Inferior parietal cortex (tissue), 1 donor: ENCODE data around the gene FHIT.
"Not testable (repeated sequence)": the region's sequence is repeated elsewhere in the genome, so short reads cannot be mapped to it uniquely, and the experiment has no call there.

Source experiments
- DNase-seq: peaks from one replicate; pipeline ENCODE4 v3.0.0-alpha.2; 2016; ENCODE audit errors: extremely low spot score

The FHIT gene

DNA sequence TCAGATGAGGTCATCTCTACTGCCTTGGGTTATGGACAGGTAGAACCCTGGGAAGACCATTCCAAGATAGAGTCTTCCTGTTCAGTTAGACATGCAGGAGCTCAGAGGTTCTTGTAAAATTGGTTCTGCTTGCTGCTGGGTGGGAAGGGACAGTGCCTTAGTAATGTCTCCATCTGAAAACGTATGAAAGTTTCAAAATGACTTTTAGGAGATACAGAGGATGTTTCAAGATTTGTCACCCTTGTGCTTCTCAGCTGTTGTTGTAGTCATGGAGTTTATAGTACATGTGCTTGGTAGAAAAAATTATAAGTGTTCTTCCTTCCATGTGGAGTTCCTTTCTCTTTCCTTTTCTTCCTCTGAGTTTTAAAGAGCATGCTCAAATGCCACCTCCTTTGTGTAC, 1316.2 kb downstream of the FHIT start:
- no peak for DNase-seq

DNA sequence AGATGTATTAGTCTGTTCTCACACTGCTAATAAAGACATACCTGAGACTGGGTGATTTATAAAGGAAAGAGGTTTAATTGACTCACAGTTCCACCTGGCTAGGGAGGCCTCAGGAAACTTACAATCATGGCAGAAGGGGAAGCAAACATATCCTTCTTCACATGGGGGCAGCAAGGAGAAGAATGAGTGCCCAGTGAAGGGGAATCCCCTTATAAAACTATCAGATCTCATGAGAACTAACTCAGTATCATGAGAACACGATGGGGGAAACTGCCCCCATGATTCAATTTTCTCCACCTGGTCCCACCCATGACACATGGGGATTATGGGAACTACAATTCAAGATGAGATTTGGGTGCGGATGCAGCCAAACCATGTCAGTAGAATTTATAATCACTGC, 1316.7 kb downstream of the FHIT start:
- DNase-seq: not testable (repeated sequence)

DNA sequence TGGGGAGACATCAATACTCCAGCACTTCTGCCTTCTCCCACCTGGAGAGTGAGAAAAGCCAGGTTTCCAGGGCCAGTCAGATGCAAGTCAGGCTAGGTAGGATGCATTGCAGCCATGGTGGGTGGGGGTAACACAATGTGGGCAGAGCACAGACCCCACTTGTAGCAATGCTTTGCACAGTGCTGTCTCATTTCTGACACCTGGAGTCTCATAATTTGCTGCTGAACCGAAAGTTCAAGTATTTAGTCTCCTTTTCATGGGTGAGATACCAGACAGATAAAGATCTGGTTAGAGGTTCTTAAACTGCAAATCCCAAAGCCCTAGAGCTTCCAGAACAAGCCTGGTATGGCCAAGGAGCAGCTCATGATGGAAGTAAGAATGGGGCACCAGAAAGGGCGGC, 1321.1 kb downstream of the FHIT start:
- no peak for DNase-seq

DNA sequence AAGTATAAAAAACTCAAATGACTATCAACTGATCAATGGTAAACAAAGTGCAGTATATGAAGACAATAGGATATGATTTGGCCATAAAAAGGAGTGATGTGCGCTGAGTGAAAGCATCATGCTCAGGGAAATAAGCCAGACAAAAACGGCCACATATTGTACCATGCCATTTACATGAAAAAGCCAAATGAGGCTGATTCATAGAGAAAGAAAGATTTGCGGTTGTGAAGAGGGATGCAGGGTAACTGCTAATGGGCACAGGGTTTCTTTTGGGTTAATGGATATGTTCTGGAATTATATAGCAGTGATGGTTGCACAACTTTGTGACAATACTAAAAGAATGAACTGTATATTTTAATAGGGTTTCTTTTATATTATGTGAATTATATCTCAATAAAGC, 1324.2 kb downstream of the FHIT start:
- no peak for DNase-seq

DNA sequence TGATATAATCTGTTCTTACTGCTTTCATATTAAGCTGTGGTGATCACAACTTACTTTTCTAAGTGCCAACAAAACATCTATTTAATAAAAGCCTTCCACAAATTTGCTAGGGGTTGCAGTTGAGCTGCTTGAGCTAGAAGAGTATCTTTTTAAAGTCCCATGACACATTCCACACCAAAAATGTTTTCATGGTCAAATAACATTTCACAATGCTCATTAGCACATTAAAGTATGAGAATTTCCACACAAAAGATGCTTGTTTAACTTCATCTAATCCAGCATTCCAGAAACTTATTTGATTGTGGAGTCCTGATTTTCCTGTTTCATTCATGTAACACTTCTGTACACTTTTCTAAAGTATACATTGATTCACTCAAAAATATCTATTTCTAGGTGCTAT, 1325.3 kb downstream of the FHIT start:
- no peak for DNase-seq

DNA sequence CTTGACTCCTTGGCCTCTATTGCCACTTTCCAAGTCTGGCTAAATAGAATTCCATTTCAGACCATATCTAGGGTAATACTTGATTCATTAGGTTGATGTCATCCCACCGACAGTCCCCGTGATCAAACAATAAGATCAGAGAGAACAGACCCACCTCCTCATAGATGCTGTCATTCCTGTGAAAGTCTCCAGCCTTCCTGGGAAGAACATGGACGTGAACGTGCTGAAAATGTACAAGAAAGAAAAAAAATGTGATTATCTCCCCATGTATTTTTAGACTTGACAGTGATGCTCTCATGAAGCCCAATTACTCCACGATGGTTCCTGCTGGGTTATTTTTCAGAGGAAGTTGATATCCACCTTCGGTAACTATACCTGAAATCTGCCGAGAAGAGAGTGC, 1329.1 kb downstream of the FHIT start:
- DNase-seq: no peak

DNA sequence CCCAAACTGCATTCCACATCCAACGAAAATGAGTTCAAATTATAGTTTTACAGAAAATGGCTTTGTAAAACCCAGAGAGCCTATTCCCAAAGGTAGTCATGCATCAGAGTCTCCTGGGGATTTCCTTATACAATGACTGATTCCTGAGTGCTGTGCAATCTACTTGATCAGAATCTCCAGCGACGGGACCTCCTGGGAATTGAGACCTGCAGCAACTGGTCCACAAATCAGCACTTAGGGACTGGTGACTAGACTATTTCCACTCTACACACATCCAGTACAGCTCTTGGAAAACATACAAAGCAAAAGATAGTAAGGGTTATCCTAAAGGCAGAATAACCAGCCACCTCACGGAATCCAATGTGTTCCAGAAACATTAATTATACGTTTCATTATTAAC, 1330.4 kb downstream of the FHIT start:
- DNase-seq: no peak

DNA sequence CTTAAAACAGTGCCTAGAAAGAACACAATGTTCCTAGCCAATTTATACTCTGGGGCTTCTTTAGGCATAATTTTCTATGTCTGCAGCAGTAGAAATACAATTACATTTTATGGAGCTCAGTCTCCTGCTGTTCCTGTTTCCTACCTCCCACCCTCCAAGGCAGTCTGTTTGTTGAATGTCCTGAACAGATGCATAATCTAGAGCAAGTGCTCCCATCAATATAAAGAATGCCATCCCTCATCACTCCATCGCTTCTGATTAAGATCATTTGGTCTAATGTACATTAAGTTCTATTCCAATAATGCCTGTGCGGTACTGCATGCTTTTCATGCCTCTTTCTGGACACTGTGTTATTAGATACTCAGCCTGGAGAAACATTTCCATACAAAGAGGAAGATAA, 1331.7 kb downstream of the FHIT start:
- DNase-seq: no peak

DNA sequence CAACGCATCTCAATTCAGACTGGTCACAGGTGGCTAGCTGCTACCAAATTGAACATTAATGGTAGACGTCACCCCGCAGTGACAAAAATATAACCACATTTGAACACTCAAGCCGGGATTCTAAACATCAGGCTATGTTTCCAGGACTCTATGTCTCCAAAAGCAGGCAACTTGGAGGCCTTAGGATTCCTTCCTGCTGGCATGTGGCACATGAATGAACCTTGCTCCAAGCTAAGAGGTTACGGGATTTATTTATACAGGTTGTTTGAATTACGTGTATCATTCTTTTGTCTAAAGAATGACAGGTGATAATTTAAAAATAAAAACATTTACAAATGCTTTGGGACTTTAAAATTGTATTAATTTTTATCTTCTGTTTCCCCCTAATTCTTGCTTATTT, 1337.0 kb downstream of the FHIT start:
- DNase-seq: no peak

DNA sequence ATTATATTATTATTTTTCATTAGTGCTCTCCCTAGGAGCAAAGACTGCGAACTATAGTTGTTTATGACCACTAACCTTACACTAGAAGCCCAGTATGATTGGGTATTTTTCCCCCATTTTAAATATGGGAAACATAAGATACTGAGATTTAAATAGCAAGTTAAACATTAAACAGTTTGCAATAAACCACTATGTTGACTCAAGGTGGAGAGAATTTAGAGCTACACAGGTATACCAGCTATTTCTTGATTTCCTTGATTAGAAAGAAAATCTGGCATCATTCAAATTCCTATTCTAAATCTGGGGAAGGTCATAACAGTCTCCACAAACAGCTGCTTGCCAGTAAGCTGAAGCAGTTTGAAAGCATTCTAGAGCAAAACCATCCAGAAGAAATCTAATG, 1337.6 kb downstream of the FHIT start:
- DNase-seq: no peak

DNA sequence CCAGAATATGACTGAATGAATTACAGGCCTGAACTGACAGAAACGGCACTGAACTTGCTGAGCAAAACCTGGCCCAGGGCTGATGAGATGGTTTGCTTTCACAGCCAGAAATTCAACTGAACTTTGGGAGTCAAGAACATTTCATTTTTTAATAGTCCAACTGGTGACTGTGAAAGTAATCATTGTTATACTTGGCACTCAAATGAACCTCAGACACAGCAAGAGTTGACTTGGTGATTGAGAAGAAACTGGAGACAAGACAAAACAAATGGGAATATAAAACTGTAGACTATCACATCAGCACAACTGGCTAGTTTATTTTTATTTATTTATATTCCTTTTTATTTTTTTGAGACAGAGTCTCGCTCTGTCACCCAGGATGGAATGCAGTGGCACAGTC, 1342.6 kb downstream of the FHIT start:
- no peak for DNase-seq

DNA sequence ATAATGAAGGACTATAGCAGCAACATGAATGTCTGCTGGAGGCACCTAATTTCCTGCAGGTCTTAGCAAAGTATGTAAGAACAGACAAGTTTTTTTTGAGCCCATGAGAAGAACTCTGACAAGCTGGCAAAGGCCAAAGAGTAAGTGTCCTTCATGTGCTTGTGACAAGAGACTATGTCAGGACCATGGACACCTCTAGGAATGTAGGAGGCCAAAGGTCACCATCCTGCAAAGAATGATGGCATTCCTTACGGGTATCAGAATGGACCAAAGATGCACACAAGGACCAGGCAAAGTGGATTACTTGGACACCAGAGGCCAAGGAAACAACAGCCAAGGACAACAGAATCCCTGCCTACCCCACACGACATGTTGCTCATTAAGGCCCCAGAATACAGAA, 1343.0 kb downstream of the FHIT start:
- no peak for DNase-seq

DNA sequence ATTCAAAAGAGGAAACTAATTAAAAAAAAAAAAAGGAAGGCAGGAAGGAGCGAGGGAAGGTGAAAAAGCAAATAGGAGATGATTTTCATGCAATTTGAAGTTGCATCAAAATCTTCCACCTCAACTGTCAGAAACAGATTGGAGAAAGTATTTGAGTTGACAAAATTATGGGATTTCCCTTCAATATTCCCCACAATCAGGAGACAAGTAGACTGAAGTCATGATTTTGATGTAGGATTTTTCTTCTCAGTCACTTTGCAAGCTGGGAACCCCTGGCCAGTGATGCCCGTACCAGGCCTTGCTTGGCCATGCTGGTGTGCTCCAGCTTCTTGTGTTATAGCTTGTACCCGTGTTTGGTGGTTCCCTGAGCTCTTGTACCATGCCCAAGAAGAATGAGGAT, 1347.0 kb downstream of the FHIT start:
- no peak for DNase-seq

DNA sequence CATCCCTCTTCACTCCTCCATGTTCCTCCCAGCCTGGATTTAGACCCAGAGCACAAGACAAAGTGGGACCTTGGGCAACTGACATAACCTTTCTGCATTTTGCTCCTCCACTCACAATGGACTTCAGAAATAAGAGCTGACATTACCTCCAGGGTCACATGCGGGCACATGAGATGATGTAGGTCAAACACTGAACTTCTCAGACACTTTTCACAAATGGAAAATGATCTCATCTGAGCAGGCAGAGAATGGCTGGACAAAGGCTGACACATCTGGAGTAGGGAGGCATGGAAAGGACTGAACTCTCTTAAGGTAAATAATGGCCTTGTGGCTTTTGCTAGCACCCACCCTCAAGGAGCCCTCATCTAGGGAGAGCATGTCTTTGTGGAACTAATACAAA, 1352.2 kb downstream of the FHIT start:
- DNase-seq: no peak

DNA sequence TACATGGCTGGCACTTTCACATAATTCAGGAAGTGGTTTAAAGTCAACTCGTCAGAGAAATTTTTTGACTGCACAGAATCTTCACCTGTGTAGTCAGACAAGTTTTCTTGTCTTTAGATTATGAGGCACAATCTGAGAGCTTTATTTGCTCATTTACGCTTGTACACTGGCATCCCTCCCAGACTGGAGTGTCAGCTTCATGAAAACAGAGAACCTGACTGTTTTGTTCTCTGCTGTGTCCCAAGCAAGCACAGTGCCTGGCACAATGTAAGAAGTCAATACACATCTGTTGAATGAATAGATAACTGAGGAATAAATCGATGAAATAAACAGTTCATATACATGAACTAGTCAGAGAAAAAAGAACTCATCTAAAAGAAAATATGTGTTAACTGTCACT, 1355.3 kb downstream of the FHIT start:
- no peak for DNase-seq

DNA sequence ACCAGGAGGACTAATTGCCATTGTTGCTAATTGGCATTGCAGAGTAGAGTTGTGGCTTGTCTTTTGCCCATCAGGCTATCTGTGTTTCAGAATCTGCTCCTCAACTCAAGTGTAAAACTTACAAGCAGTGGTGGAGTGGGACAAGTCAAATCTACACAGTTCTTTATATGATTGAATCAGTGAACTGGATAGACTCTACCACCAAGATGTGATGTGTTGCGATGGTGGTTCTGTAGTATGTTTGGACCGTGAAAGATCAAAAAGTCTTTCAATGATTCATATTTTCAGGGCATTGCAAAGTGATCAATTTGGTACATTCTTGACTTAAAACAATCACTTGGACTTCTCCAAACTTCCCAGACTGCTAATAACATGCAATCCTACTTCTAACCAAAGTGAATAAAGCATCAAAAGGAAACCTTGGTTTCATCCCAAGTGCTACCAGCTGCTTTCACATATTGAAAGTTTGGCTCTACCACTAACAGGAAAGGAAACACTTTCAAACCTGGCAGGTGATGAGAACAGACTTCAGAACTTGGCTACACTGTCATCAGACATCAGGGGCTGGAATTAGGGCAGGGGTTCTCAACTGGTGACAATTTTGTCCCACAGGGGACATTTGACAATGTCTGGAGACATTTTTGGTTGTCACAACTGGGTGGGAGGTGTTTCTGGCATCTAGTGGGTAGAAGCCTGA, 1356.7 kb downstream of the FHIT start:
- no peak for DNase-seq

DNA sequence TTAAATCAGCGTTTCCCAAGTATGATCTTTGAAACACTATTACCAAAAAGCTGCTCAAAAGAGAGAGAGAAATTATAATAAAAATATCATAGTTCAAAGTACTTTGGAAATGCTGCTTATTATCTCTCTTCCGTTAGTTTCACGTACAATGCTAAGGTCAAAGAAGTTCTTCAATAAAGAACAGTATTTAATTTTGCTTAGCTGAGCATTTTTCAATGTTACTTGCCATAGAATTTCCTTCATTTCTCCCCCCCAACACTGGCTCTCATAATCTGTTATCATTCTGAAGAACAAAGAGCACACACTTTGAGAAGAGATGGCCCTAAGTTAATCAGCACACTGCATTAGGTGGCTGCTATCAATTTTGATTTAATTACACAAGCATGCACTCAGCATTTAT, 1360.6 kb downstream of the FHIT start:
- DNase-seq: no peak

DNA sequence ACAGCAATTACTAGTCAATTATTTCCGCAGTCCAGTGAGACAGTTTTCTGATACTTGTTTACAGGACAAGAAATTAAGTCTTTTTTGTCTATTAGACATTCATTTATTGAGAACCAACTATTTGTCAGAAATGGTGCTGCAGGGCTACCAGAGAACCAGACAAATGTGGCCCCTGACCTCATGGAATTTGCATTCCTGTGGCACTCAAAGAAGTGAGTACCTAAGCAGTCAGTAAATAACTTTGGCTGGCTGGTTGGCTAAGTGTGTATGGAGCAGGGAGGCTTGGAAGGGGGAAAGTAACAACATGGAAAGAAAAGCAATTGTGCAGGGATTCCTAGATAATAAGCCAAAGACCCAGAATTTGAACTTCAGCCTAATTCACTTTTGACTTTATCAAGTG, 1364.5 kb downstream of the FHIT start:
- no peak for DNase-seq

DNA sequence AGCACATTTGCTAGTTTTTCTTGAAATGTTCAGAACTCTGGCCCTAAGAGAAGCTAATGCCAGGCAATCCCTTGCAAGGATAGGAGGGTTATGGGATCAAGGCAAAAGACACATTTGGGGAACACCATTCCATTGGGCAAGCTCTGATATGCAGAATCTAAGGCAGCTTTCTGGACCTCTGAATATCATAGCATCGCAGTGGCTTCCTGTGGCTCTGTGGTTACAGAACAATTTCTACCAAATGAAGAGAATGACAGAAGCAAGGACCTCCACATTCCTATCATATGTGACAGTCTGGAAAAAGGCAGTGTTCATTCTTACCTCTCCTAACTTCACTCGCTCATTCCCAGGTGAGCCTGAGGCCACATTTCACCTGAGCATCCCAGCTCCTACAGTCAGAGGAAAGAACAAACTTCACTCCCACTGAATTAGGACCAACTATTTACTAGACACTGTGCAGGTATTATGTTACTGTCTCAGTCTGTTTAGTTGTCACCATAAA, 1365.3 kb downstream of the FHIT start:
- no peak for DNase-seq

DNA sequence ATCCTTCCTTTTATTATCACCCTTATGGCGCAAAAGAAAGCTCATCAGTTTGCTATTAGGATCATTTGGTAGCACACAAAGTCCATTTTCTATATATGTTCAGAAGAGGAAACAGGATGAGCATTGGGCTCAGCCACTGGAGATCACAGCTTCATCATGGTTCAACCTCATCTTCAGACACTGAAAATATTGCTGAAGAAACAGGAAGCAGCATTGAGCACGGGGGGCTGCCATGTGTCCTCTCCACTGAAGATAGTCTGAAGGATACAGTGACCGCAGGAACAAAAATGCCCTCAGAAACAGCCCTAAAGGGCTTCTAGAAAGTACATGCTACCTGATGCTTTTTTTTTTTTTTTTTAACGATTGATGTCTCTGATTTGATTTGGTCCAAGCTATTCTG, 1366.2 kb downstream of the FHIT start:
- DNase-seq: no peak

DNA sequence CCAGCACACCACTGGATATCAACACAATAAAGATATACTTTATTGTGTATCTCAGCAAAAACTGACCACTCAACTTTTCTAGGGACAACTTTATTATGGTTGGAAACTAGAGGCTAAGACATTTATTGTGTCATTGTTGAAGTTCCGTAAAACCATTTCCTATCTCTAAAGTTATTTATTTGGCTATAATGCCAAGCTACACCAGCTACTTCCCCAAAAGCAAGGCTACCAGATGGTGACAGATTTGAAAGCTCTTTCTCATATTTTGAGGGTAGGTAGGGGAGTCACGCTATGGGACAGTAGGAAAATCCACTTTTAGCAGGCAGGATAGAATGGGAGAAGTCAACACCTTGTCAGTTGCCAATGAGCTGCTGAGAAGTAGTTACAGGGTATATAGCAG, 1366.8 kb downstream of the FHIT start:
- DNase-seq: no peak

DNA sequence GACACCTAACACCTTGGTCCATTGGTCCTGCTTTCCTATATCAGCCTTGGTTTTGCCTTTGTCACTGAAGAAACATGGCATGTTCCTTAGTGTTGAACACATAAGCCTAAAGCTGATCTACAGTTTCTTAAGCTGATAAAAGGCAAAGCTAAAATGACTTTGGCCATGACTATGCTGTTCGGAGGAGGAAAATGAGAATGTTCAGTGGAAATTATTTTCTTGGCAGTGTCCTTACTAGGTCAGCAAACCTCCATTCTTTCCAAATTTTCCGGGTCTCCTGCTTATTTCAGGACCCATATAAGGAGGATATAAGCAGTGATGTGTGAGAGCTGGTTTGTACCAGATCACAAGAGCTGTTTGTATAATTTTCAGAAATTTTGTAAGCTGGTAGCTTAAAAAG, 1368.5 kb downstream of the FHIT start:
- no peak for DNase-seq

DNA sequence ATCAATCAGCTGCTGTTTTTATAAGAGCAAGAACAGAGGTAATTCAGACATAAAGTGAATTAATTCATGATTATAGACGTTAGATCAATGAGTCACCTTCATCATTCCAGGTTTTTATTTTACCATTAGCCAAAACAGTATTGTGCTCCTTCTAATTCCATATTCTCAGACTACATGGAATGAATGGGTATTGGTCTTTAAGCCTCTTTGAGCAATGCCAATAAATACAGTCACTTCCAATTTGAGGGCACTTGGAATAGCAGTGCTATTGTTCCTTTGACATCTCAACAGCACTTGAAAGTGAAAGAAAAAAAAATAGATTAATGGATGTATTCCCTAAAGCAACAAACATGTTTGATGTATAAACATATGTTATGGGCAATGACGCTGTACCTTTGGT, 1370.5 kb downstream of the FHIT start:
- no peak for DNase-seq

DNA sequence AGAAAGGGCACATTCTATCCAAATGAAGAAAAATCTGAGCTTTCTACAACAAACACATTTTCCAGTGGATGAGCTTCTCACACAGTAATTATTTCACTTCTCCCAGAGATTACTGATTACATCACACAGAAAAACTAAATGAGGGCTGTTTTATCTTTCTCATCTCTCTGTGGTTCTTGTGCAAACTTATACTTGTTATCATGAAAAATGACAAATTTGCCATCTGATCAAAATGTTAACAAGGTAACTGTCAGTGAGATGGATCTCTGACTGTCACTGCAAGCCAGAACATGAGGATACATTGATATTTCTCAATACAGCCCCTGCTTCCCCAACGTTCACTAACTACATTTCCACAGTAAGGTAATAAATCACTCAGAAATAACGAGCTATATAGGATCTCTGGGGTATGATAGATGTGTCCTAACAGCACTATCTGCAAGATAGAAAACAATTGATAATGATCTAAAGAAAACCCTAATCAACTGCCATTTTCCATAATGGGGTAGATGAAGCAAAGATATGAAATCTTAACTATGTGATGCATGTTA, 1372.1 kb downstream of the FHIT start:
- DNase-seq: no peak
